Keratinocyte (primary cell): ENCODE results near the gene PKD2.

Experiments used
- EZH2 ChIP-seq: IDR thresholded peaks from one replicate; pipeline ENCODE4 v1.6.1; 2012; ENCODE audit warnings: inconsistent platforms, mild to moderate bottlenecking, low read length, moderate library complexity
- TF ChIP-seq, protein P1 (sequence below), 3 experiments: IDR thresholded peaks in 1 of 3; conservative IDR thresholded peaks in 1 of 3; optimal IDR thresholded peaks in 1 of 3; 2 replicates in 2 of 3; 3 replicates in 1 of 3; pipeline versions ENCODE3 to v1.5.1; 2011; ENCODE audit warnings: low read length in 3 of 3, mild to moderate bottlenecking in 3 of 3, moderate library complexity in 2 of 3, control low read depth in 1 of 3, inconsistent platforms in 1 of 3; ENCODE audit not compliant: insufficient read depth in 2 of 3; ENCODE audit errors: extremely low read depth in 1 of 3

DNA sequence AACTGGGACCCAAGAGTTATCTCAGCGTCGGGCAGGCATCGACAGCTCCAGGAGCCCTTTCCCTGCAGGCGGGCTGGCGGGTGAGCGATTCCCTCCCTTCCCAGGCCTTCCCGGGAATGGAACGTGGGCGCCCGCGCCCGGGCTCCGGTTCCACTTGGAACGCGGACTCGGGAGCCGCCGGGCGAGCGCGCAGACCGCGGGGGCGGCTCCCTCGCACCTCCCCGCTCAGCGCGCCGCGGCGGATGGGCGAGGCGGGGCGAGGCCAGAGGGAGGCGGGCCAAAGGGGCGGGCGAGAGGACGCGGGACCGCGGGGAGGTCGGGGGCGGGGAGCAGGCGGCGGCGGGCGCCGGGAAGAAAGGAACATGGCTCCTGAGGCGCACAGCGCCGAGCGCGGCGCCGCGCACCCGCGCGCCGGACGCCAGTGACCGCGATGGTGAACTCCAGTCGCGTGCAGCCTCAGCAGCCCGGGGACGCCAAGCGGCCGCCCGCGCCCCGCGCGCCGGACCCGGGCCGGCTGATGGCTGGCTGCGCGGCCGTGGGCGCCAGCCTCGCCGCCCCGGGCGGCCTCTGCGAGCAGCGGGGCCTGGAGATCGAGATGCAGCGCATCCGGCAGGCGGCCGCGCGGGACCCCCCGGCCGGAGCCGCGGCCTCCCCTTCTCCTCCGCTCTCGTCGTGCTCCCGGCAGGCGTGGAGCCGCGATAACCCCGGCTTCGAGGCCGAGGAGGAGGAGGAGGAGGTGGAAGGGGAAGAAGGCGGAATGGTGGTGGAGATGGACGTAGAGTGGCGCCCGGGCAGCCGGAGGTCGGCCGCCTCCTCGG lies at the start of gene PKD2:
- TF ChIP-seq, protein P1, sequence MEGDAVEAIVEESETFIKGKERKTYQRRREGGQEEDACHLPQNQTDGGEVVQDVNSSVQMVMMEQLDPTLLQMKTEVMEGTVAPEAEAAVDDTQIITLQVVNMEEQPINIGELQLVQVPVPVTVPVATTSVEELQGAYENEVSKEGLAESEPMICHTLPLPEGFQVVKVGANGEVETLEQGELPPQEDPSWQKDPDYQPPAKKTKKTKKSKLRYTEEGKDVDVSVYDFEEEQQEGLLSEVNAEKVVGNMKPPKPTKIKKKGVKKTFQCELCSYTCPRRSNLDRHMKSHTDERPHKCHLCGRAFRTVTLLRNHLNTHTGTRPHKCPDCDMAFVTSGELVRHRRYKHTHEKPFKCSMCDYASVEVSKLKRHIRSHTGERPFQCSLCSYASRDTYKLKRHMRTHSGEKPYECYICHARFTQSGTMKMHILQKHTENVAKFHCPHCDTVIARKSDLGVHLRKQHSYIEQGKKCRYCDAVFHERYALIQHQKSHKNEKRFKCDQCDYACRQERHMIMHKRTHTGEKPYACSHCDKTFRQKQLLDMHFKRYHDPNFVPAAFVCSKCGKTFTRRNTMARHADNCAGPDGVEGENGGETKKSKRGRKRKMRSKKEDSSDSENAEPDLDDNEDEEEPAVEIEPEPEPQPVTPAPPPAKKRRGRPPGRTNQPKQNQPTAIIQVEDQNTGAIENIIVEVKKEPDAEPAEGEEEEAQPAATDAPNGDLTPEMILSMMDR (optimal IDR thresholded peaks at IDR 0.05 in 1 of 3, IDR thresholded peaks at IDR 0.05 in 1 of 3, conservative IDR thresholded peaks at IDR 0.05 in 1 of 3; ENCODE audit: extremely low read depth in 1 of 3, insufficient read depth in 2 of 3, low read length in 3 of 3) = no peak
- no peak for TF ChIP-seq EZH2
